H1 (cell line): ENCODE data around the gene SPINDOC. TPM values are rescaled to one million over a fixed set of nuclear protein-coding genes. Genes with fewer than 3 reads are reported as not detected.
"Not testable (repeated sequence)": the region's sequence is repeated elsewhere in the genome, so short reads cannot be mapped to it uniquely, and the experiment has no call there.

Source experiments
- CTCF ChIA-PET: fragments of 300-600 bp; sonication (Branson Sonifier 250); formaldehyde crosslinking; loops from one replicate; lab custom pipeline; 2021; ENCODE audit not compliant: partially characterized antibody; lab: Charles Lee
- POLR2A ChIA-PET: fragments of 300-600 bp; sonication (Branson Sonifier 250); formaldehyde crosslinking; loops from one replicate; lab custom pipeline; 2021; ENCODE audit warnings: inconsistent platforms; ENCODE audit not compliant: partially characterized antibody; lab: Charles Lee
- DNase-seq, 2 experiments: peaks; one replicate each; pipeline versions ENCODE4 v3.0.0 to v3.0.0-alpha.2; 2010 to 2022; ENCODE audit warnings: low spot score in 2 of 2, low read depth in 1 of 2, mixed read lengths in 1 of 2
- FAIRE-seq: peaks from 2 replicates; lab custom pipeline; 2011; peaks lifted over from hg19 to GRCh38; lab: Jason Lieb, UNC
- H2AFZ ChIP-seq: 2 replicates; pipeline ENCODE4 v1.8.1; 2012; ENCODE audit warnings: low read length, inconsistent platforms
- H2AK5ac ChIP-seq: 2 replicates; pipeline ENCODE4 v1.6.1; 2013; ENCODE audit warnings: low read depth, low read length
- H2BK120ac ChIP-seq: replicated peaks from 2 replicates; pipeline ENCODE3; 2013; ENCODE audit warnings: low read depth, low read length, inconsistent platforms
- H2BK12ac ChIP-seq: 2 replicates; pipeline ENCODE4 v1.6.1; 2013; ENCODE audit warnings: low read depth, low read length
- H2BK15ac ChIP-seq: 2 replicates; pipeline ENCODE4 v1.6.1; 2013; ENCODE audit warnings: low read length
- H2BK20ac ChIP-seq: 2 replicates; pipeline ENCODE4 v1.6.1; 2013; ENCODE audit warnings: low read length
- H2BK5ac ChIP-seq: 2 replicates; pipeline ENCODE4 v1.6.1; 2013; ENCODE audit warnings: low read depth, low read length
- H3K14ac ChIP-seq: 2 replicates; pipeline ENCODE4 v1.6.1; 2013; ENCODE audit warnings: inconsistent platforms; ENCODE audit not compliant: insufficient read length
- H3K18ac ChIP-seq: 2 replicates; pipeline ENCODE4 v1.6.1; 2013; ENCODE audit warnings: low read length; ENCODE audit errors: extremely low read depth
- H3K23ac ChIP-seq: 2 replicates; pipeline ENCODE4 v1.6.1; 2013; ENCODE audit warnings: inconsistent platforms; ENCODE audit not compliant: insufficient read length
- H3K23me2 ChIP-seq: 2 replicates; pipeline ENCODE4 v1.6.1; 2013; ENCODE audit warnings: low read depth, low read length
- H3K27ac ChIP-seq: 2 replicates; pipeline ENCODE4 v1.6.1; 2011; ENCODE audit warnings: low read depth, low read length, inconsistent platforms
- H3K27me3 ChIP-seq, 4 experiments: replicated peaks in 1 of 4; 1 replicate in 1 of 4; 2 replicates in 3 of 4; pipeline versions ENCODE4 v1.6.1 to v1.8.1; 2011 to 2013; ENCODE audit warnings: low read length in 3 of 4, mild to moderate bottlenecking in 3 of 4, inconsistent platforms in 2 of 4, mixed read lengths in 2 of 4, moderate library complexity in 1 of 4; ENCODE audit not compliant: control insufficient read depth in 3 of 4, insufficient read depth in 3 of 4; ENCODE audit errors: extremely low read depth in 1 of 4
- H3K36me3 ChIP-seq, 4 experiments: 2 replicates each; pipeline versions ENCODE4 v1.6.1 to v1.8.1; 2011 to 2013; ENCODE audit warnings: mild to moderate bottlenecking in 4 of 4, low read length in 3 of 4, moderate library complexity in 2 of 4, control low read depth in 1 of 4, inconsistent platforms in 1 of 4; ENCODE audit not compliant: insufficient read depth in 4 of 4, control insufficient read depth in 2 of 4
- H3K4ac ChIP-seq: replicated peaks from 2 replicates; pipeline ENCODE3; 2013; ENCODE audit warnings: low read length, low read depth, mixed read lengths, inconsistent platforms; ENCODE audit not compliant: insufficient read length
- H3K4me1 ChIP-seq, 4 experiments: replicated peaks in 1 of 4; 1 replicate in 1 of 4; 2 replicates in 3 of 4; pipeline versions ENCODE4 v1.6.1 to v1.8.1; 2011 to 2013; ENCODE audit warnings: low read length in 3 of 4, inconsistent platforms in 2 of 4, mixed read lengths in 1 of 4; ENCODE audit not compliant: insufficient read depth in 4 of 4, control insufficient read depth in 3 of 4
- H3K4me2 ChIP-seq, 2 experiments: 2 replicates each; pipeline versions ENCODE4 v1.6.1 to v1.8.1; 2011 to 2013; ENCODE audit warnings: low read depth in 2 of 2, low read length in 2 of 2, control low read depth in 1 of 2, inconsistent platforms in 1 of 2, mild to moderate bottlenecking in 1 of 2; ENCODE audit not compliant: insufficient read depth in 1 of 2
- H3K4me3 ChIP-seq, 4 experiments: fragments of 200-600, 300-600 bp in 1 of 4; sonication (generic), shearing (Covaris generic), sonication (Bioruptor Twin) in 1 of 4; 2 replicates each; pipeline versions ENCODE4 v1.5.1 to v1.8.1; 2011 to 2016; ENCODE audit warnings: low read length in 4 of 4, low read depth in 3 of 4, control low read depth in 2 of 4, inconsistent platforms in 2 of 4, mild to moderate bottlenecking in 2 of 4, mixed read lengths in 1 of 4, moderate library complexity in 1 of 4; ENCODE audit not compliant: insufficient read depth in 2 of 4; ENCODE audit errors: extremely low read depth in 1 of 4
- H3K56ac ChIP-seq: replicated peaks from 2 replicates; pipeline ENCODE3; 2013; ENCODE audit warnings: low read depth, mild to moderate bottlenecking, mixed read lengths, low read length, inconsistent platforms; ENCODE audit not compliant: insufficient read length
- H3K79me1 ChIP-seq: 2 replicates; pipeline ENCODE4 v1.6.1; 2013; ENCODE audit warnings: low read depth, low read length, control low read depth
- H3K79me2 ChIP-seq, 2 experiments: 2 replicates each; pipeline versions ENCODE4 v1.6.1 to v1.8.1; 2012 to 2013; ENCODE audit warnings: low read length in 2 of 2, mild to moderate bottlenecking in 2 of 2, inconsistent platforms in 1 of 2; ENCODE audit not compliant: insufficient read depth in 2 of 2, control insufficient read depth in 1 of 2
- H3K9ac ChIP-seq, 4 experiments: replicated peaks in 1 of 4; 1 replicate in 1 of 4; 2 replicates in 3 of 4; pipeline versions ENCODE4 v1.6.1 to v1.8.1; 2011 to 2013; ENCODE audit warnings: low read depth in 3 of 4, low read length in 3 of 4, control low read depth in 2 of 4, mild to moderate bottlenecking in 2 of 4, moderate library complexity in 2 of 4, inconsistent platforms in 1 of 4; ENCODE audit errors: extremely low read depth in 1 of 4
- H3K9me3 ChIP-seq, 2 experiments: 2 replicates each; pipeline versions ENCODE4 v1.6.1 to v1.8.1; 2012 to 2013; ENCODE audit warnings: mild to moderate bottlenecking in 2 of 2, moderate library complexity in 2 of 2, control low read depth in 1 of 2, inconsistent platforms in 1 of 2, low read depth in 1 of 2, low read length in 1 of 2, mixed read lengths in 1 of 2; ENCODE audit not compliant: insufficient read depth in 2 of 2
- H4K20me1 ChIP-seq, 2 experiments: replicated peaks in 1 of 2; 2 replicates each; pipeline versions ENCODE3 to v1.8.1; 2011 to 2013; ENCODE audit warnings: inconsistent platforms in 2 of 2, low read length in 2 of 2, mild to moderate bottlenecking in 1 of 2; ENCODE audit not compliant: insufficient read depth in 2 of 2, control insufficient read depth in 1 of 2
- H4K5ac ChIP-seq: 2 replicates; pipeline ENCODE4 v1.6.1; 2013; ENCODE audit warnings: low read length, low read depth, mixed read lengths, inconsistent platforms; ENCODE audit not compliant: insufficient read length
- H4K8ac ChIP-seq: 2 replicates; pipeline ENCODE4 v1.8.0; 2013; ENCODE audit warnings: mild to moderate bottlenecking, moderate library complexity, low read length, inconsistent platforms; ENCODE audit not compliant: insufficient read depth; ENCODE audit errors: extremely low read depth
- H4K91ac ChIP-seq: replicated peaks from 2 replicates; pipeline ENCODE3; 2013; ENCODE audit warnings: low read length, mixed read lengths, inconsistent platforms; ENCODE audit not compliant: insufficient read length
- WGBS, 2 experiments: shearing (Covaris generic) in 1 of 2; methylation state at CpG; one replicate each; pipeline versions ENCODE4 v1.1.6 to v1.1.7; 2013 to 2015; ENCODE audit warnings: low lambda C conversion rate in 2 of 2, mixed read lengths in 2 of 2, inconsistent platforms in 1 of 2, low coverage in 1 of 2, missing lambda C conversion rate in 1 of 2; ENCODE audit not compliant: insufficient replicate concordance in 2 of 2, insufficient coverage in 1 of 2, insufficient read length in 1 of 2; ENCODE audit errors: extremely low coverage in 1 of 2, missing lambda C conversion rate in 1 of 2; 5-methylcytosine and 5-hydroxymethylcytosine counted together
- polyA plus RNA-seq, 7 experiments: library from polyadenylated mRNA; depleted of rRNA in 3 of 7; stranded (reverse) in 5 of 7; unstranded in 2 of 7; fragments of >200 nt in 5 of 7; fragments of 200-250 nt in 2 of 7; gene quantifications; 1 replicate in 5 of 7; 2 replicates in 1 of 7; 4 replicates in 1 of 7; pipeline versions ENCODE4 v1.2.1 to v1.2.3, GENCODE V29; 2011 to 2013; ENCODE audit warnings: missing spikeins in 2 of 7, mixed read lengths in 2 of 7
- total RNA-seq: library from RNA; stranded (reverse); fragmentation: NEBNext Ultra II Directional; extraction: Animal tissue kit (Norgen Biotek cat#: 25700); gene quantifications from 2 replicates; pipeline ENCODE4 v1.2.1, GENCODE V29; 2021

Gene SPINDOC
- total and polyA plus RNA-seq, 2 of the 8 experiments (the other 6 are each of a cell fraction or from before 2014, with no cell fraction given) = 78.7 to 99.7 TPM

DNA sequence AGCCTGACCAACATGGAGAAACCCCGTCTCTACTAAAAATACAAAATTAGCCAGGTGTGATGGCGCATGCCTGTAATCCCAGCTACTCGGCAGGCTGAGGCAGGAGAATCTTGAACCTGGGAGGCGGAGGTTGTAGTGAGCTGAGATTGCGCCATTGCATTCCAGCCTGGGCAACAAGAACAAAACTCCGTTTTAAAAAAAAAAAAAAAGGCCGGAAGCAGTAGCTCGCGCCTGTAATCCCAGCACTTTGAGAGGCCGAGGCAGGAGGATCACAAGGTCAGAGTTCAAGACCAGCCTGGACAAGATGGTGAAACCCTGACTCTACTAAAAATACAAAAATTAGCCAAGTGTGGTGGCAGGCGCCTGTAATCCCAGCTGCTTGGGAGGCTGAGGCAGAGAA, 2.9 kb upstream of the SPINDOC start:
- not testable (repeated sequence) for H3K14ac ChIP-seq, H3K9ac ChIP-seq, H3K4ac ChIP-seq, H3K4me3 ChIP-seq, H3K36me3 ChIP-seq, H2BK12ac ChIP-seq, H3K18ac ChIP-seq, H2BK5ac ChIP-seq, H4K8ac ChIP-seq, H2AFZ ChIP-seq, H2BK15ac ChIP-seq, H2BK120ac ChIP-seq, H4K91ac ChIP-seq, H3K27me3 ChIP-seq, H2AK5ac ChIP-seq, DNase-seq, H3K79me1 ChIP-seq, H3K4me2 ChIP-seq, H3K9me3 ChIP-seq, H3K56ac ChIP-seq, H2BK20ac ChIP-seq, H4K5ac ChIP-seq, FAIRE-seq, H3K23ac ChIP-seq, H3K27ac ChIP-seq
- Histone ChIP-seq H4K20me1 (peaks cover 7 to 12% of the 10 kb centered on the region in 2 experiments), H3K79me2 (peaks cover 8 to 19% of the 10 kb centered on the region in 2 experiments), H3K23me2 (peaks cover 13% of the 10 kb centered on the region; the same call in 1 of the 2 replicates), H3K4me1 (peaks cover 4 to 19% (median 12%) of the 10 kb centered on the region in 4 experiments; a peak in 6 of 7 replicates)
- WGBS, 2 experiments = 89% methylated on average over 10 of the region's 11 CpGs; no CpG with 5 or more reads in 1 of the 2 experiments
- POLR2A ChIA-PET = interaction anchor here (0.6 to 4.2 kb wide), 5 partner anchors 10 to 1505 kb away, joined by 3 to 30 read pairs (median 3); partner anchors contain the start of gene ZFTA
- CTCF ChIA-PET = interaction anchor here (0.6 to 1.7 kb wide), 6 partner anchors 19 to 926 kb away, joined by 3 to 4 read pairs (median 4); no protein-coding TSS in a partner anchor
